Hepatocyte (in vitro differentiated cells): ENCODE data around the gene JAK1.

Source experiments
- CTCF ChIP-seq: fragments of 200-600 bp; sonication (generic); IDR thresholded peaks from 2 replicates; pipeline ENCODE4 v1.5.1; 2016; ENCODE audit warnings: antibody characterized with exemption, mild to moderate bottlenecking; ENCODE audit not compliant: poor library complexity
- EZH2 ChIP-seq: fragments of 200-600 bp; sonication (generic); IDR thresholded peaks from 2 replicates; pipeline ENCODE4 v1.6.1; 2016; ENCODE audit warnings: antibody characterized with exemption, mild to moderate bottlenecking, borderline replicate concordance
- EZH2phosphoT487 ChIP-seq: fragments of 200-600 bp; sonication (generic); IDR thresholded peaks from one replicate; pipeline ENCODE4 v1.6.1; 2018; ENCODE audit warnings: antibody characterized with exemption, mild to moderate bottlenecking, low read depth, moderate library complexity; ENCODE audit not compliant: unreplicated experiment, severe bottlenecking

- TF ChIP-seq CTCF: no peak
- no peak for TF ChIP-seq EZH2
- no peak for TF ChIP-seq EZH2phosphoT487
Observed at GRCh38 chr1:64908575-64908974, 57.8 kb downstream of the JAK1 start.
